HG03097 (cell line): Measurements from ENCODE around the gene TEP1.
"Not testable (repeated sequence)": the region's sequence is repeated elsewhere in the genome, so short reads cannot be mapped to it uniquely, and the experiment has no call there.

ENCODE experiments used
- ATAC-seq: cut with Tn5 transposase; IDR thresholded peaks from one replicate; pipeline ENCODE4 v1.9.1; 2021; ENCODE audit not compliant: unreplicated experiment, low FRiP score

The TEP1 gene

GRCh38 chr14:20412876-20413743, at the start of gene TEP1:
Gene TEP1, minus strand, starts transcription at chr14:20413501. Its CDS starts 5,062 bp downstream, at chr14:20408439.
- ATAC-seq: peak; percentile 57

- peak; percentile 92 for ATAC-seq
Measured at GRCh38 chr14:20461225-20462141, 48.2 kb upstream of the TEP1 start, which contains the start of gene PIP4P1. Gene PIP4P1, minus strand, starts transcription at chr14:20461434. Its CDS starts 109 bp downstream, at chr14:20461325.

DNA sequence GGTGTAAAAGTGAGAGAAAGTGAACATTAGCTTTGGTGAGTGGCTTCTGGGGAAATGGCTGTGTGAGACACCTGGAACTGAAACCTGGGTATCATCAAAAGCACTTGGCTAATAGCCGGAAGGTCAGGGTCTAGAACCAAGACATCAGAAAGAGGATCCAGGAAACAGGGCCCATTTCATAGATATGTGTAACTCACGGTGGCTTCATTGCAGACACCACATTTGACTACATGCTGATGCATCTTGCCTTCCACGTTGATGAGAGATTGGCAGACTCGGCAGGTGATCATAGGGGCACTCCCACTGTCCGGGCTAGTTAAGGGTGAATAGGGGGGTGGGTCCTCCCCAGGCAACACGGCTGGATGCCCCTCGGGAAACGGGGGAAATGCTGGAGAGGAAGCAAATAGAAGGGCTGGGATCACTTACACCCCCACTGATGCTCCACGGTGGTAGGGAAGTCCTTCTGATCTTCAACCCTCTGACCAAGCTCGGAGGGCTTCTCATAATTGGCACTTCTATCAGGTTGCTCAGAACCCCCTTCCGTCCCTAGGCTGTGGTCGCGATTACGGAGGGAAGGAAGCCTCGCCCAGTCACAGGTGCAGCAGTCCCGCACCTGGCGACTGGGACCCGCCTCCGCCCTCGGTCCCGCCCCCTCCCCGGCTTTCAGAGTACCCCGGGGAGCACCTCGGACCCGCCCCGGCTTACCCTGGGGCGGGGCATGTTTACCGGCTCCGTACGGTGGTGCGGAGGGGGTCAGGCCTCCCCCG, 47.3 kb upstream of the TEP1 start:
- peak; percentile 2 for ATAC-seq

DNA sequence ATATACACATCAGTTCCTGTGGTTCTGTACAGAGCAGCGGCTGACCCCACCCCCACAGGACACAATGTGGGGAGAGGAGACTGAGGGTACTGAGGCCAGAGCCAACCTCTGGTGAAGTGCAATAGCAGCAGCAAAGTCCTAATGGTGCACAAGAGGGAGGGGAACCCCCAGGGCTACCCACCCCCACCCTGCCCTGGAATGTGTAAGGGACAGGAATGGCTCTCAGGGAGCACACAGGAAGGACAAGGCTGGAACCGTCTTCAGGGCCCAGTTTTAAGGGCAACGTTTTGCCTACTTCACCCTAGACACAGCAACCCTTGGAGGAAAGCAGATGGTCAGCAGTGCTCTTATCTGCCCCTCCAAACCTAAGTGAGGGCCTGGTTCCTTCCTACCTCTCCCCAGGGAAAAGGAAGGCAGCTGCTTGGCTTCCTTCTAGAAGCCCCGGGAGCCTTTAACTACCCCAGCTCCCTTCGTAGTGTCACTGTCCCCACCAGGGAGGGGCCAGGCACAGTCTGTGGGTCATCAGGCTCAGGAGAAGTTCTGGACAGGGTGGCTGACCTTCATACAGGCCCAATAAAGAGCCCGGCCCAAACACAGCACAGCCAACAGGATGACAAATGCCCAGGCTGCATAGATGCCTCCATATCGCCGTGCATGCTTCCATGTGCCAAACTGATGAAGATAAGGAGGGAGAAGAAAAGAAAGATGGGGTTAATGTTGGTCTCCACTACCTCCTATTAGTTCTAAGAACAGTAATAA, 44.9 kb upstream of the TEP1 start:
- no peak for ATAC-seq

DNA sequence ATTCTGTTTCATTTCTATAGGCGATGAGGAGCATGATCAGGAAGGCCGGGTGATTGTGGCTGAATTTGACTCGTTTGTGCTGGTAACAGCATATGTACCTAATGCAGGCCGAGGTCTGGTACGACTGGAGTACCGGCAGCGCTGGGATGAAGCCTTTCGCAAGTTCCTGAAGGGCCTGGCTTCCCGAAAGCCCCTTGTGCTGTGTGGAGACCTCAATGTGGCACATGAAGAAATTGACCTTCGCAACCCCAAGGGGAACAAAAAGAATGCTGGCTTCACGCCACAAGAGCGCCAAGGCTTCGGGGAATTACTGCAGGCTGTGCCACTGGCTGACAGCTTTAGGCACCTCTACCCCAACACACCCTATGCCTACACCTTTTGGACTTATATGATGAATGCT, 43.7 kb upstream of the TEP1 start:
- no peak for ATAC-seq

DNA sequence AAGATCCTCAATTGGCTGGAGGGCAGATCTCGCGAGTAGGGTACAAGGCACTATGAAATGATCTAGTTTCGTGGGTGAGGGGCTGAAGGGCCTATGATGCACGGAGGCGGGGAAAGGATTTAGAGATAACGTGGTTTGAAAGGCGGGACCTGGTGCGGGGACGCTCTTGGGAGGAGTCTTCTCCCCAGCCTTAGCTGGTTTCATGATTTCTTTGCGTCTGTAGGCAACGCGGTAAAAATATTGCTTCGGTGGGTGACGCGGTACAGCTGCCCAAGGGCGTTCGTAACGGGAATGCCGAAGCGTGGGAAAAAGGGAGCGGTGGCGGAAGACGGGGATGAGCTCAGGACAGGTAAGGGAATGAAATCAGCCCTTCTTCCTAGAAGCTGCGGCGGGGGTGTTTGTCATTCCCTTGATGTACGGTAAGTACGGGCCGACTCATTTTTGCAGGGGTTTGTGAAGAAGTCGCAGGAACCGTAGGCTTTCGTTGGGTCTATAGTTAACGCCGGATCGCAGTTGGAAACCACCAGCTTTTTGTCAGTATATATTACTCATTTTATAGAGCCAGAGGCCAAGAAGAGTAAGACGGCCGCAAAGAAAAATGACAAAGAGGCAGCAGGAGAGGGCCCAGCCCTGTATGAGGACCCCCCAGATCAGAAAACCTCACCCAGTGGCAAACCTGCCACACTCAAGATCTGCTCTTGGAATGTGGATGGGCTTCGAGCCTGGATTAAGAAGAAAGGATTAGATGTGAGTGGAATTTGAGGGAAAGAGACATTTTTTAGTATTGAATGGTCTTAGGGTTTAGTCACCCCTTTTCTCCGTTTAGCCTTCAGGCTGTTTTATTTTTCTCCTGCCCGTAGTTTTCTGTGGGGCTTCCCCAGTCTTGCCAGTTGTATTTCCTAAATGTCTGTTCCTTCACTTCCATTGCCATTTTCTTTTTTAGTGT, 42.3 kb upstream of the TEP1 start:
- ATAC-seq: peak; percentile 40

- peak; percentile 81 for ATAC-seq
Measured at GRCh38 chr14:20454516-20455354, 41.4 kb upstream of the TEP1 start, which contains the start of the genes APEX1 and OSGEP. Gene APEX1, plus strand, starts transcription at chr14:20455226. Its CDS starts 420 bp downstream, at chr14:20455646. Gene OSGEP, minus strand, starts transcription at chr14:20454812. Its CDS starts 129 bp downstream, at chr14:20454683.

- ATAC-seq: not testable (repeated sequence)
Measured at GRCh38 chr14:20452831-20453230, 39.5 kb upstream of the TEP1 start.

DNA sequence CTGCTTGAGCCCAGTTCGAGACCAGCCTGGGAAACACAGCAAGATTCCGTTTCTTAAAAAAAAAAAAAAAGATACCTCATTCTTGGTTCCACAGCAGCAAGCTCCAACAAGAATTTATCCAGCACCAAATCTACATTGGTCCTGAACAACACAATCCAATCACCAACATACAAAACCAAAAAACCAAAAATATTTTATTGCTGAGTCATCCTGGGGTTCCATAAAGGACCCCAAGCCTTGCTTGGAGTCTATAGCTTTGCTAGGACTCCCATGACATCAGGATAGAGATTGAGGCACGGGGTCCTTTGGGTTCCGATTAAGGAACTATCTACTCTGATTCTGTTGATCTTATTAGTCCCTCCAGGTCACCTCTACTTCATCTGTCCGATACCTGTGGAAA, 33.6 kb upstream of the TEP1 start:
- no peak for ATAC-seq

GRCh38 chr14:20443650-20444049, 30.3 kb upstream of the TEP1 start:
- not testable (repeated sequence) for ATAC-seq

GRCh38 chr14:20441461-20441860, 28.2 kb upstream of the TEP1 start:
- no peak for ATAC-seq

- ATAC-seq: no peak
Measured at GRCh38 chr14:20440882-20441281, 27.6 kb upstream of the TEP1 start.

GRCh38 chr14:20440465-20440864, 27.2 kb upstream of the TEP1 start:
- ATAC-seq: no peak

GRCh38 chr14:20438664-20439063, 25.4 kb upstream of the TEP1 start:
- no peak for ATAC-seq

- no peak for ATAC-seq
Measured at GRCh38 chr14:20436363-20436755, 23.1 kb upstream of the TEP1 start.

GRCh38 chr14:20435582-20436362, 22.5 kb upstream of the TEP1 start, which contains the start of gene KLHL33:
Gene KLHL33, minus strand, starts transcription at chr14:20436166. Its CDS starts 355 bp downstream, at chr14:20435811.
- no peak for ATAC-seq
